ENCODE data around the gene SNX32. TPM values are rescaled to one million over a fixed set of nuclear protein-coding genes. Genes with fewer than 3 reads are reported as not detected.

The SNX32 gene
- total and polyA plus RNA-seq, 2 donors (not counting 3 experiments of a cell fraction or from before 2014, with no cell fraction given) = 0.19 TPM; not detected in 1

GRCh38 chr11:65883058-65883761, 49.4 kb downstream of the SNX32 start:
- dilution Hi-C loops (cut with MboI; ENCODE audit: extremely low pct_ligation_motif_present, low sequenced_read_pairs) = no loop called here

More at GRCh38 chr11:65883058-65883761, 49.4 kb downstream of the SNX32 start:
- H3K9ac ChIP-seq (replicated peaks; ENCODE audit: extremely low read depth, insufficient read depth, low read length) = no peak overlapping the region
- intact Hi-C loops (cut with micrococcal nuclease) = no loop called here
- no peak overlapping the region for H3K27ac ChIP-seq (ENCODE audit: insufficient read depth, low read depth, low read length)
- CTCF ChIA-PET = interaction anchor here (1.6 to 3.4 kb wide), 7 partner anchors 9 to 139 kb away, joined by 8 to 115 read pairs (median 19); partner anchors contain the start of genes CFL1, EFEMP2 and MUS81
- H3K9me3 ChIP-seq (replicated peaks; ENCODE audit: control insufficient read depth, insufficient read depth, low read length) = no peaks in the 10 kb centered on the region
- H3K9me1 ChIP-seq (replicated peaks; ENCODE audit: control insufficient read depth, extremely low read depth, insufficient read depth, low read length) = no peaks in the 10 kb centered on the region
- no peak for FAIRE-seq
- no peak for TF ChIP-seq FOS (IDR thresholded peaks at IDR 0.05; ENCODE audit: borderline replicate concordance, insufficient read depth, low read length)
- no peak for TF ChIP-seq MYC (IDR thresholded peaks at IDR 0.05; ENCODE audit: low read depth, low read length)
- TF ChIP-seq MAX (IDR thresholded peaks at IDR 0.05; ENCODE audit: insufficient read depth, insufficient read length) = no peak
- TF ChIP-seq CTCF (IDR thresholded peaks at IDR 0.05; ENCODE audit: extremely low read depth in 1 of 2, insufficient read depth in 1 of 2, low read depth in 1 of 2, low read length in 2 of 2) = no peak
- TF ChIP-seq POLR2A (IDR thresholded peaks at IDR 0.05; ENCODE audit: low read depth, low read length) = no peak
- H3K4me2 ChIP-seq (ENCODE audit: insufficient read depth, low read length) = no peak overlapping the region
- no peak for DNase-seq (ENCODE audit: low read depth, low spot score)
- peaks cover 4 to 30% of the 10 kb centered on the region in 2 experiments for H3K36me3 ChIP-seq (ENCODE audit: control insufficient read depth in 2 of 2, extremely low read depth in 1 of 2, insufficient read depth in 2 of 2, low read length in 2 of 2)
- BruUV-seq (replicated peaks) = no TSS peak
- H4K20me1 ChIP-seq (replicated peaks; ENCODE audit: control insufficient read depth, extremely low read depth, insufficient read depth, low read length) = no peaks in the 10 kb centered on the region
- peaks cover 11% of the 10 kb centered on the region for H3K4me1 ChIP-seq (ENCODE audit: control insufficient read depth, extremely low read depth, insufficient read depth, low read length)
- POLR2A ChIA-PET = no interaction called here
- no peaks in the 10 kb centered on the region for H3K27me3 ChIP-seq (ENCODE audit: control insufficient read depth in 2 of 2, insufficient read depth in 2 of 2, low read length in 2 of 2)
- H3K79me2 ChIP-seq (ENCODE audit: control insufficient read depth, insufficient read depth, low read length) = peaks cover 11% of the 10 kb centered on the region
- H2AFZ ChIP-seq (ENCODE audit: low read depth, low read length) = no peak overlapping the region
- H3K4me3 ChIP-seq (replicated peaks in 1 of 3; ENCODE audit: insufficient read depth in 1 of 3, low read depth in 1 of 3, low read length in 3 of 3) = no peak overlapping the region

Measured in endothelial cell of umbilical vein (primary cell).